ENCODE measurements around the gene RBM15B.

Gene RBM15B

GRCh38 chr3:51392355-51393133, 1.5 kb downstream of the RBM15B start:
- DNase-seq, result no peak

- DNase-seq, result no peak
Observed at GRCh38 chr3:51393134-51393495, 2.0 kb downstream of the RBM15B start.

- no peak for DNase-seq
Observed at GRCh38 chr3:51393564-51393963, 2.5 kb downstream of the RBM15B start.

DNA sequence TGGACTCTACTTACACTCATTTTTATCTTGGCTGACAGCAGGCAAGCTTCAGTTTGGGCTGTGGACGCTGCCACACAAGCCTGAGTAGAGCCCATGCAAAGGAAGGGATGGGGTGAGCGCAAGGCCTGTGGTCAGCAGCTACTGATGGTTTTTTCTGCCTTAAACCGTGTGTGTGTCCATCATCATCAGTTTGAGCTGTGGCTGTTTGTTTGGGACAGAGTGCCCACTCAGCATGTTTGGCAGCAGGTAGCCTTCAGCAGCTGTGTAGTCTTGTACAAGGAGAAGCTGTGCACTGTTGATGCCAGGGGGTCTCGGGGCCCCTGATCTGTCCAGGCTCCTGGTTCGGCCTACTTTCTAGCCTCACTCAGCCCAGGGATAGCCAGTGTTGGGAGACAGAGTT, 3.5 kb downstream of the RBM15B start:
- DNase-seq, result no peak

DNA sequence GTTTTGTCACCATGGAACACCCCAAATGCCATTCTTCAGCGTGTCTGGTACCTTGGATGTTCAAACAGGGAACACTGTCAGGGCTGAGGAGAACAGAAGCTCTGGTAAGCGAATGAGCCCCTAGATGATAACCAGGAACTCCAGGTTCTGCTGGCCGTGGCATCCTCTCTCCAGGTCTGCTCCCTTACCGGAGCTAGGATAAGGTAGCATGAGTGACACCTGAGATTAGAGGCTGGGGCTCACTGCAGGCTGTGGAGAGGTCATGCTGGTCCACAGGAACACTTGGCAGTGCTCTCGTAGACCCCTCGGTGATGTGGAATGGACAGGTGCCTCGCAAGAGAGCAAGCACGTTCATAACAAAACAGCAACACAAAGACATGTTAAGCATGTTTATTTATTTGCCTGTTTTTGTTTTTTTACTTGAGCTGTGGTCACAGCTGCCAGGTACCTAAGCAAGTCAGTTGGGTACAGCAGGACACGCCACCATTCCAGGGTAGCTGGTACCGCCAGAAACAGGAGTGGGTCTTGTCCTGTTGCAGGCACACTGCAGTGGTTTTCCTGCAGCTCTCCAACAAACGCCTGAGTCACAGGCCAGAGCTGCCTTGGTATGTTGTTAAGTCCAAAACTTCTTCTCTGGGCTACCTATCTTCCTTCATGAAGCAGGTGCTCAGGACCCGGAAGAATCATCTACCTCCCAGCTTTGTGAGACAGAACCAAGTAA, 4.6 kb downstream of the RBM15B start:
- no peak for DNase-seq

GRCh38 chr3:51396401-51396800, 5.3 kb downstream of the RBM15B start:
- no peak for DNase-seq

GRCh38 chr3:51397392-51397791, 6.3 kb downstream of the RBM15B start:
- DNase-seq, result no peak

GRCh38 chr3:51398595-51399310, 7.7 kb downstream of the RBM15B start:
- no peak for DNase-seq

- DNase-seq, result no peak
Observed at GRCh38 chr3:51400166-51400565, 9.1 kb downstream of the RBM15B start.

DNA sequence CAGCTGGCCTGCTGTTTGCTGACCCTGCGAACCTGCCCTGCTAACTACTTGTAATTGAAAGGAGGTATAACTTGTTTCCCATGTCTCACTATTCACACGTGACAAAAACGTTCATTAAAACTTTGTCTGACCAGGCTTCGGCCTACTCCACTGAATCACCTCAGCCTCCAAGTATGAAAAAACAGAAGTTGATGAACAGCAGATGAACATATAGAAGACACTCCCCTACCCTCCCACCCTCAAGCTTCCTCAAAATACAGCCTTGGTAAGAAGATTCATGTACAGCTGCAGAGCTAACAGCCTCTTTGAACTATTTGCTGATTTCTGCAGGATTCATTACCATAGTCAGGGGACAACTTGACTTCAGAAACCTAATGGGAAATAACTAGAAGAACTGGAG, 10.7 kb downstream of the RBM15B start:
- no peak for DNase-seq

GRCh38 chr3:51403675-51404074, 12.6 kb downstream of the RBM15B start:
- DNase-seq, result no peak

DNA sequence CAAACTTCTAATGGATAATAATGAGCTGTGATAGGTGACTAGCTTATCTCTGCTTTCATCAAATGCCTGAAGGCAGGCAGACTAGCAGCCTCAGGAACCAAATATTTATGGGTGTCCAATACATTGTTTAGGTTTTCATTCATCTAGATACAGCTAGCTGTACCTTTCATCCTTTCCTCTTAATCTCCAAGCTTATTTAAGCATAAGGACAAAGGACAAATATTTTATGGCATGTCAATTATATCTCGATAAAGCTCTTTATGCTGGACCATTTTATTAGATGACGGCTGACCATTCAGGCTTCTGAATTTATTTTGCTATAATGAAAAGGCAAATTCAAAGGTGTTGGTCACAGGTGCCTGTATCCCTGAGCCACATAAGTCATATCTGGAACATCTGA, 16.9 kb downstream of the RBM15B start:
- DNase-seq, result no peak

DNA sequence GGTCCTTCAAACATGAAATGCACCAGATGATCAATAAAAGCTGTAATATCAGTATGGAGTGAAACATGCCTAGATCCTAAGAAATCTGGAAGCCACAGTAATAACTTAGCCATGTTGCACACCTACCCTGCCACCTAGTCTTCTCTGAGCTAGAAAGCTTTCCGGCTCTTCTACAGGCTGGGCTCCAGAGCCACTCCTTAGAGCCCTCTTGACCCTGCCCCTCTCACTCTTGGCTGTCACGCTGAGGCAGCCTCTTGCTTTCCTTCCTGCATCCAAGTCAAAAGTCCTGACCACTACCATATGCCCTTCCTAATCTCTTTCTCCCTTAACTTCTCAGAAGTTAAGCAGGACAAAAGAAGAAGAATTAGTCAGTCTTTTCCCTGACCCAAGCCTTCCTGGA, 17.7 kb downstream of the RBM15B start:
- no peak for DNase-seq

DNA sequence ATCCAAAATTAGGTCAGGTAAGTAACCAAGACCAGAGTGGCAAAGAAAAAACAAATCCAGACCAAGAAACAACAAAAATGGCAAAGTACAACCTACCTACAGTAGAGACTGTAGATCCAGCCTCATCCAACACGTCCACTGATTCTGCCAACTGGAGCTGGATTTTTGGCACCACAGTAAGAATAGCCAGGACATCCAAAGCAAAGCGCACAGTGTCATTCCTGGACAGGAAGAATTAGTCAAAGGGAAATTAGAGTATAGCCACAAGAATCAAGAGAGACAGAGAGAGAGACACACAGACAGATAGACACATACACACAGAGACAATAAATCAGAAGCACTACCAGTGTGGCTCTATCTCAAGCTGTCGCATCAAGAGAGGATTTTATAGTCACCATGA, 31.1 kb downstream of the RBM15B start:
- no peak for DNase-seq

- DNase-seq, result no peak
Observed at GRCh38 chr3:51426921-51427320, 35.8 kb downstream of the RBM15B start.

- DNase-seq, result no peak
Observed at GRCh38 chr3:51429138-51429537, 38.1 kb downstream of the RBM15B start.

- no peak for DNase-seq
Observed at GRCh38 chr3:51434110-51434509, 43.0 kb downstream of the RBM15B start.

DNA sequence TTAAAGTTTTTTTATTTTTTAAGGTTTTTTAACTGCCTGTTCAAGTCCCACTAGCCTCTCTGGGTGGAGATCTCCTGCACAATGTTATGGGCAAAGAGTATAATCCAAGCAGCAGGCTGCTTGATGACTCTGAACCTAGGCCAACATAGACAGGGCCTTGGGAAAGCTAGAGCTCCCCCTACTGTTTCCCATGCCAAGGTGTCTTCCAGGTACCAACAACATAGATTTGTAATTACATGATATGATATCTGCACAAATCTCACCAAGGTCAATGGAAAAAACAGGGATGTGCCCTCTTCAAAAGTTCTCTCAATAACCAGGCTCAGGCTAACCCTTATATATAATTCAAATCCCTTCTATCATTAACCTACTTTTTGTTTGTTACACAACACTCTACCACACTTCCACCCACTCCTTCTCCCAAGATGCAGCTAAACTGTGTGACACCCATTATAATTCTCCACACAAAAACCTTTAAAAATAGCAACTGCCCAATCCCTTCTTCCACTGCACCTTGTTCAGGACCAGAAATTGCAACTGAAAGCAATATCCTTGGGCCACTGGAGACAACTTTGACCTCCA, 43.8 kb downstream of the RBM15B start:
- DNase-seq, result peak; percentile 0

GRCh38 chr3:51436998-51437639, 46.0 kb downstream of the RBM15B start:
- no peak for DNase-seq

- DNase-seq, result no peak
Observed at GRCh38 chr3:51441282-51442030, 50.4 kb downstream of the RBM15B start.

GRCh38 chr3:51445544-51446280, 54.6 kb downstream of the RBM15B start:
- no peak for DNase-seq
